H9 (cell line): ENCODE data around the gene VASN. TPM values are rescaled to one million over a fixed set of nuclear protein-coding genes. Genes with fewer than 3 reads are reported as not detected.

Experiments
- DNase-seq: peaks from one replicate; pipeline ENCODE4 v3.0.0-alpha.2; 2017
- H2AFZ ChIP-seq: one replicate; pipeline ENCODE4 v1.6.1; 2013; ENCODE audit warnings: mild to moderate bottlenecking, low read length, control low read depth, moderate library complexity
- H2AK5ac ChIP-seq: 2 replicates; pipeline ENCODE4 v1.6.1; 2013; ENCODE audit warnings: low read length, control low read depth, mixed read lengths; ENCODE audit not compliant: insufficient read length
- H2BK120ac ChIP-seq: one replicate; pipeline ENCODE4 v1.6.1; 2013; ENCODE audit warnings: low read depth, mild to moderate bottlenecking, low read length, control low read depth, inconsistent platforms; ENCODE audit not compliant: poor library complexity, severe bottlenecking
- H2BK12ac ChIP-seq: 2 replicates; pipeline ENCODE4 v1.6.1; 2013; ENCODE audit warnings: low read length, control low read depth, mixed read lengths, low read depth; ENCODE audit not compliant: insufficient read length
- H2BK15ac ChIP-seq: 2 replicates; pipeline ENCODE4 v1.6.1; 2013; ENCODE audit warnings: low read depth, low read length, control low read depth
- H2BK20ac ChIP-seq: one replicate; pipeline ENCODE4 v1.6.1; 2013; ENCODE audit warnings: low read depth, mild to moderate bottlenecking, low read length, control low read depth, inconsistent platforms; ENCODE audit not compliant: poor library complexity, severe bottlenecking
- H2BK5ac ChIP-seq: 2 replicates; pipeline ENCODE4 v1.6.1; 2013; ENCODE audit warnings: low read length, control low read depth, mixed read lengths; ENCODE audit not compliant: insufficient read length
- H3K14ac ChIP-seq: 2 replicates; pipeline ENCODE4 v1.6.1; 2013; ENCODE audit warnings: low read length, control low read depth; ENCODE audit not compliant: insufficient read depth
- H3K18ac ChIP-seq: 2 replicates; pipeline ENCODE4 v1.6.1; 2013; ENCODE audit warnings: low read depth, mild to moderate bottlenecking, mixed read lengths, low read length, control low read depth; ENCODE audit not compliant: insufficient read length
- H3K23ac ChIP-seq: 2 replicates; pipeline ENCODE4 v1.6.1; 2013; ENCODE audit warnings: low read length, control low read depth, mixed read lengths, low read depth; ENCODE audit not compliant: insufficient read length
- H3K23me2 ChIP-seq: 2 replicates; pipeline ENCODE4 v1.6.1; 2013; ENCODE audit warnings: low read depth, mild to moderate bottlenecking, mixed read lengths, low read length, control low read depth; ENCODE audit not compliant: insufficient read length, poor library complexity, severe bottlenecking
- H3K27ac ChIP-seq: 2 replicates; pipeline ENCODE4 v1.5.1; 2013; ENCODE audit warnings: low read length, control low read depth, mixed read lengths, low read depth; ENCODE audit not compliant: insufficient read length
- H3K27me3 ChIP-seq: 2 replicates; pipeline ENCODE4 v1.6.1; 2013; ENCODE audit warnings: low read length, control low read depth, inconsistent platforms; ENCODE audit not compliant: insufficient read depth
- H3K4ac ChIP-seq: 2 replicates; pipeline ENCODE4 v1.6.1; 2013; ENCODE audit warnings: low read depth, mild to moderate bottlenecking, control low read depth, inconsistent platforms, low read length, moderate library complexity
- H3K4me1 ChIP-seq: 2 replicates; pipeline ENCODE4 v1.6.1; 2013; ENCODE audit warnings: low read length, control low read depth, inconsistent platforms; ENCODE audit not compliant: insufficient read depth
- H3K4me2 ChIP-seq: 2 replicates; pipeline ENCODE4 v1.6.1; 2013; ENCODE audit warnings: low read length, control low read depth, mixed read lengths; ENCODE audit not compliant: insufficient read length, insufficient read depth
- H3K56ac ChIP-seq: 2 replicates; pipeline ENCODE4 v1.6.1; 2013; ENCODE audit warnings: low read depth, mild to moderate bottlenecking, mixed read lengths, low read length, control low read depth; ENCODE audit not compliant: insufficient read length
- H3K79me1 ChIP-seq: 2 replicates; pipeline ENCODE4 v1.6.1; 2013; ENCODE audit warnings: low read depth, mild to moderate bottlenecking, moderate library complexity, low read length, control low read depth, inconsistent platforms; ENCODE audit not compliant: insufficient read depth, poor library complexity, severe bottlenecking
- H3K79me2 ChIP-seq: 2 replicates; pipeline ENCODE4 v1.6.1; 2013; ENCODE audit warnings: low read length, control low read depth, inconsistent platforms; ENCODE audit not compliant: insufficient read depth
- H3K9ac ChIP-seq: 2 replicates; pipeline ENCODE4 v1.6.1; 2013; ENCODE audit warnings: low read length, control low read depth, mixed read lengths; ENCODE audit not compliant: insufficient read length; ENCODE audit errors: extremely low read depth
- H3K9me3 ChIP-seq: one replicate; pipeline ENCODE4 v1.6.1; 2013; ENCODE audit warnings: low read depth, low read length, inconsistent platforms; ENCODE audit not compliant: control insufficient read depth
- H3T11ph ChIP-seq: one replicate; pipeline ENCODE4 v1.6.1; 2013; ENCODE audit warnings: mild to moderate bottlenecking, low read length, control low read depth, inconsistent platforms
- H4K20me1 ChIP-seq: one replicate; pipeline ENCODE4 v1.6.1; 2013; ENCODE audit not compliant: control insufficient read depth, insufficient read length, insufficient read depth
- H4K5ac ChIP-seq: 2 replicates; pipeline ENCODE4 v1.6.1; 2013; ENCODE audit warnings: low read depth, mild to moderate bottlenecking, mixed read lengths, low read length, control low read depth; ENCODE audit not compliant: insufficient read length
- H4K8ac ChIP-seq: replicated peaks from 2 replicates; pipeline ENCODE4 v1.6.1; 2013; ENCODE audit warnings: low read length, control low read depth, mixed read lengths, low read depth; ENCODE audit not compliant: insufficient read length
- H4K91ac ChIP-seq: 2 replicates; pipeline ENCODE4 v1.6.1; 2013; ENCODE audit warnings: low read depth, mild to moderate bottlenecking, moderate library complexity, mixed read lengths, low read length, control low read depth; ENCODE audit not compliant: insufficient read length
- H3K27ac Mint-ChIP-seq, 3 experiments: 2 replicates in 2 of 3; 3 replicates in 1 of 3; pipeline ENCODE4 v1.8.0; 2020 to 2021; ENCODE audit warnings: mixed read lengths in 3 of 3, mild to moderate bottlenecking in 1 of 3, moderate library complexity in 1 of 3
- H3K27me3 Mint-ChIP-seq: 2 replicates; pipeline ENCODE4 v1.8.0; 2021; ENCODE audit warnings: low read depth, mild to moderate bottlenecking, moderate library complexity, mixed read lengths
- H3K36me3 Mint-ChIP-seq, 3 experiments: 2 replicates in 2 of 3; 3 replicates in 1 of 3; pipeline ENCODE4 v1.8.0; 2020 to 2021; ENCODE audit warnings: low read depth in 3 of 3, mixed read lengths in 3 of 3; ENCODE audit not compliant: insufficient read depth in 1 of 3
- H3K4me1 Mint-ChIP-seq, 2 experiments: 2 replicates each; pipeline ENCODE4 v1.8.0; 2020; ENCODE audit warnings: mixed read lengths in 2 of 2
- H3K4me3 Mint-ChIP-seq, 2 experiments: 2 replicates in 1 of 2; 3 replicates in 1 of 2; pipeline ENCODE4 v1.8.0; 2020 to 2021; ENCODE audit warnings: mild to moderate bottlenecking in 2 of 2, mixed read lengths in 2 of 2, moderate library complexity in 1 of 2
- H3K9me3 Mint-ChIP-seq, 2 experiments: 2 replicates in 1 of 2; 3 replicates in 1 of 2; pipeline ENCODE4 v1.8.0; 2020; ENCODE audit warnings: mild to moderate bottlenecking in 2 of 2, mixed read lengths in 2 of 2, moderate library complexity in 1 of 2
- CTCF ChIP-seq: fragments of 200-600 bp; sonication (generic); conservative IDR thresholded peaks from 3 replicates; pipeline ENCODE4 v1.8.0; 2021; ENCODE audit warnings: antibody characterized with exemption, mild to moderate bottlenecking
- WGBS: extraction: QIAGEN DNeasy Blood & Tissue Kit; methylation state at CpG from one replicate; pipeline ENCODE4 v1.1.7; 2013; ENCODE audit warnings: missing lambda C conversion rate, low lambda C conversion rate, mixed read lengths; ENCODE audit not compliant: insufficient read length; ENCODE audit errors: extremely low coverage; 5-methylcytosine and 5-hydroxymethylcytosine counted together
- total RNA-seq: library from RNA; stranded (reverse); gene quantifications from 2 replicates; pipeline ENCODE4 v1.2.1, GENCODE V29; 2021

VASN gene
- total RNA-seq, 1 experiment from 2014 or later: 11.0 TPM

GRCh38 chr16:4377573-4378154, 6.0 kb downstream of the VASN start:
- no peak overlapping the region for H3K4ac ChIP-seq
- peak overlapping the region; percentile 27 to 93 (median 41); a peak in 3 of 7 replicates for H3K27ac Mint-ChIP-seq
- H3K36me3 Mint-ChIP-seq: peaks cover 0 to 3% (median 3%) of the 10 kb centered on the region in 3 experiments; a peak in 2 of 7 replicates
- H3K9me3 Mint-ChIP-seq: no peaks in the 10 kb centered on the region
- DNase-seq: no peak
- H3K79me2 ChIP-seq: peaks cover 1% of the 10 kb centered on the region; the same call in 1 of the 2 replicates
- H2AFZ ChIP-seq: no peak overlapping the region
- no peak overlapping the region for H2BK15ac ChIP-seq
- no peak overlapping the region for H3T11ph ChIP-seq
- H3K18ac ChIP-seq: no peak overlapping the region
- peaks cover 11% of the 10 kb centered on the region; the same call in 1 of the 2 replicates for H3K4me1 ChIP-seq
- no CpG with 5 or more reads among the region's 12 CpGs for WGBS
- H3K27ac ChIP-seq: no peak overlapping the region
- H3K9ac ChIP-seq: no peak overlapping the region
- peak overlapping the region in 1 of 2 experiments; percentile 43; a peak in 3 of 5 replicates for H3K4me3 Mint-ChIP-seq
- no peak overlapping the region for H3K4me2 ChIP-seq
- H4K20me1 ChIP-seq: no peaks in the 10 kb centered on the region
- H4K5ac ChIP-seq: no peak overlapping the region
- H2BK20ac ChIP-seq: no peak overlapping the region
- H3K27me3 Mint-ChIP-seq: no peaks in the 10 kb centered on the region
- no peak overlapping the region for H3K23ac ChIP-seq
- H3K23me2 ChIP-seq: no peaks in the 10 kb centered on the region
- no peak overlapping the region for H2BK120ac ChIP-seq
- TF ChIP-seq CTCF: peak; percentile 58
- H3K27me3 ChIP-seq: no peaks in the 10 kb centered on the region
- H2BK5ac ChIP-seq: no peak overlapping the region
- no peak overlapping the region for H4K91ac ChIP-seq
- H2AK5ac ChIP-seq: no peak overlapping the region
- peaks cover 31 to 58% of the 10 kb centered on the region in 2 experiments for H3K4me1 Mint-ChIP-seq
- H3K79me1 ChIP-seq: no peaks in the 10 kb centered on the region
- no peaks in the 10 kb centered on the region for H3K9me3 ChIP-seq
- no peak overlapping the region for H2BK12ac ChIP-seq
- H3K56ac ChIP-seq: no peak overlapping the region
- H3K14ac ChIP-seq: no peak overlapping the region
- no peak overlapping the region for H4K8ac ChIP-seq
